Renal pelvis (tissue), 4 donors: ENCODE measurements around the gene NFXL1. TPM values are rescaled to one million over a fixed set of nuclear protein-coding genes. Genes with fewer than 3 reads are reported as not detected.
A peak's percentile ranks its signal among the peaks of the same experiment; 100 is the strongest.

ENCODE experiments used
- DNase-seq: peaks from one replicate; pipeline ENCODE4 v3.0.0-alpha.2; 2013
- polyA plus RNA-seq, 3 donors: library from polyadenylated mRNA; unstranded; fragments of 120-200 nt; gene quantifications; one replicate each; pipeline ENCODE4 v1.2.1, GENCODE V29; 2013; ENCODE audit not compliant: insufficient read length in 3 of 3

NFXL1 gene
- polyA plus RNA-seq, 3 donors: 23.9 to 27.6 (median 25.9) TPM

GRCh38 chr4:47837094-47837907 is 77.1 kb downstream of the NFXL1 start:
- peak; percentile 57 for DNase-seq

GRCh38 chr4:47836641-47837093 is 77.7 kb downstream of the NFXL1 start:
- DNase-seq: peak; percentile 82

GRCh38 chr4:47835494-47835893 is 78.9 kb downstream of the NFXL1 start:
- no peak for DNase-seq

- no peak for DNase-seq
Observed at GRCh38 chr4:47831026-47831679, 83.2 kb downstream of the NFXL1 start.

- no peak for DNase-seq
Observed at GRCh38 chr4:47830265-47831025, 83.9 kb downstream of the NFXL1 start.

- no peak for DNase-seq
Observed at GRCh38 chr4:47829438-47829837, 84.9 kb downstream of the NFXL1 start.

GRCh38 chr4:47827343-47828047 is 86.9 kb downstream of the NFXL1 start:
- no peak for DNase-seq

- peak; percentile 79 for DNase-seq
Observed at GRCh38 chr4:47824840-47825239, 89.5 kb downstream of the NFXL1 start.

- DNase-seq: no peak
Observed at GRCh38 chr4:47819178-47819577, 95.2 kb downstream of the NFXL1 start.

- DNase-seq: no peak
Observed at GRCh38 chr4:47817275-47817674, 97.1 kb downstream of the NFXL1 start.

GRCh38 chr4:47816748-47817147 is 97.6 kb downstream of the NFXL1 start:
- no peak for DNase-seq

GRCh38 chr4:47814618-47815295 is 99.6 kb downstream of the NFXL1 start:
- no peak for DNase-seq

- DNase-seq: no peak
Observed at GRCh38 chr4:47809654-47810203, 104.7 kb downstream of the NFXL1 start.

- DNase-seq: no peak
Observed at GRCh38 chr4:47804598-47804997, 109.8 kb downstream of the NFXL1 start.

- DNase-seq: no peak
Observed at GRCh38 chr4:47801481-47802002, 112.8 kb downstream of the NFXL1 start.

GRCh38 chr4:47798165-47798564 is 116.2 kb downstream of the NFXL1 start:
- no peak for DNase-seq
